Activated CD4-positive, alpha-beta T cell treated with anti-CD3 and anti-CD28 coated beads, Interleukin-2, amount 50 U/mL, for 4 hours (primary cell): ENCODE data around the gene SELE.

Experiments used
- DNase-seq, 2 experiments: peaks; one replicate each; pipeline ENCODE4 v3.0.0-alpha.2; 2020

SELE gene

DNA sequence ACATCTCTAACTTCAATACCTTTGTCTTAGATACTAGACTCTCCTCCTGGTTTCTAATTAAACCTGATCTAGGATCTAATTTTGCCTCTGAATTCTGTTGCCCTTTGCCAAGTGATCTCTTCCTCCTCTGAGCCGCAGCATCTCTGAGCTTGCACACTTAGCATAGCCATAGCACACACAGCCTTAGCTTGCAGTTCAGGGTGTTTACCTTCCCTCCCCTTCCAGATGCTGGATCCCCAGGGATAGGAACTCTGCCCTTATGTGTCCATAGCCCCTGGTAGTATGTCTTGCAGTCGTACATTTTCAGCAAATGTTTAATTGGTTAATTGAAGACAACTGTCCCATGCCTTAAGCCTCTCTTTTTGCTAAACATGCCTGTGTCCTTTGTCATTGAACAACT lies 52.7 kb downstream of the SELE start:
- no peak for DNase-seq

DNA sequence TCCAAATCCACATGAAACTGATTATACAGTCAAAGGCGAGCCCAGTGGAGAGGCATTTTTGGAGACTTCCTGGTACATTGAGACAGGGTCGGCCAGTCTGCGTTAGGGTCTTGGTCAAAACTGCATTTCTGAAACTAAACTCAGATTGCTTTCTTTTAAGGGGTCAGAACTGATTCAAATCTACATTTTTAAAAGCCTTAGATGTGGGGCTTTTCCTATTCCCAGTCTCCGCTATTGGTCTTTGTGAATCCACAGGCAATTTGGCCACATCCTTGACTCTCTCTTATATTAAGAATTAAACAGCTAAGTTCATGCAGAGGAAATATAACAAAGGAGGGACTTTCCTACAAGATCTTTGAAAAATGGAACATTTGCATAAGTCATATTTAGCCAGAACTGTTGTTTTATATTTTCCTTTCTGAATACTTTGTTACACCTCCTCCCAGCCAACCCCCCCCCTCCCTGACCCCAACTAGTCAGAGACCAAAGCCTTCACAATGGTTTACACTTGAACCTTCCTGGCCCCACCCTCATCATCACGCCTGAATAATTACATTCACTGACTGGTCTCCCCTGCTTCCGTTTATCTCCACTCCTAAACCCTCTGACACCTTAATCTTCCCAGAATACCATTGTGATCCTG lies 53.4 kb downstream of the SELE start:
- DNase-seq = peak; percentile 73 to 80

DNA sequence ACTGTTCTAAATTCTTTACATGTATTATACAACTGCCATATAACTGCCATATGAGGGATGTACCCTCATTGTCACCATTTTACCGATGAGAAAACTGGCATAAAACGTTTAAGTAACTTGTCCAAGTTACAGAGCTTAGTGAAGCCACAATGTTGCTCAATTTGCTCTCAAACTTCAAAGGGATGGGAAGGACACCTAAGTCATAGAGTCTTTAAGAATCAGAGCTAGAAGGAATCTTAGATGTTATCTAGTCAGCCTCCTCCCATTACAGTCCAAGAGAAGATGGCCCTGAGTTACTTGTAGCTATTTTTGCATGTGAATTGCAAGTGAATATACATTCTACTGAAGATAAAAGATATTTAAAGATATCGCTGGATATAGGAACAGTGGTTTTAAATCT lies 54.2 kb downstream of the SELE start:
- DNase-seq = no peak

DNA sequence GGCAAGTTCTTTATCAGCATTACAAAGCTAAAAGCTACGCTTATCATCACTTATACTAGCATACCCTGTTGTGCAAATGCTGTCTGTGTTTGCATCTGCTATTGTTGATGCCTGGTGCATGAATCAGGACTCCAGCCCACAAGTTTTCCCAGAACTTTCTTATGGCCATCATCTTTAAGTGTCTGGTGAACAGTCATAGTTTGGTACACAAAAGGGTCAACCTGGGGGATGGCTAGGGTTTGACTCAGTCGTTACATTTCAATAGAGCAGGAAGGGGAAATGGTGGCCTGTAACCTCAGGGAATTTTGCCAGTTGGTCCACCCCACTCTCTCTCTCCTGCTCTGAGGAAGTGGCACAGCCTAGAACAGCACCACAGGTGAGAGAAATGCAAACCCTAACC lies 57.9 kb downstream of the SELE start:
- no peak for DNase-seq
